IMR-90 (cell line): ENCODE measurements around the gene TCF12. TPM values are rescaled to one million over a fixed set of nuclear protein-coding genes. Genes with fewer than 3 reads are reported as not detected.

Experiments
- ATAC-seq: fragments of 200-7000 bp; cut with Tn5 transposase; 2 replicates; pipeline ENCODE4 v1.9.1; 2020; ENCODE audit warnings: low read depth, mild to moderate bottlenecking, moderate library complexity
- BruUV-seq: library from RNA; stranded (reverse); fragments of 400-500 nt; replicated peaks from 2 replicates; lab custom pipeline; 2021; lab: Mats Ljungman, UMichigan
- CTCF ChIA-PET: fragments of 300-600 bp; formaldehyde crosslinking; extraction: SDS; loops from one replicate; lab custom pipeline; 2021; ENCODE audit warnings: antibody characterized with exemption; lab: Yijun Ruan, JAX
- POLR2A ChIA-PET: fragments of 300-600 bp; sonication (Branson Sonifier 250); formaldehyde crosslinking; loops from one replicate; lab custom pipeline; 2022; ENCODE audit warnings: antibody characterized with exemption; ENCODE audit not compliant: unreplicated experiment; lab: Charles Lee
- DNase-seq: peaks from one replicate; pipeline ENCODE4 v3.0.0; 2013
- H2AFZ ChIP-seq: replicated peaks from 2 replicates; pipeline ENCODE3; 2013; ENCODE audit warnings: low read length, mild to moderate bottlenecking; ENCODE audit not compliant: poor library complexity
- H2AK5ac ChIP-seq: 2 replicates; pipeline ENCODE4 v1.6.1; 2013; ENCODE audit warnings: low read depth, low read length, inconsistent platforms
- H2AK9ac ChIP-seq: replicated peaks from 2 replicates; pipeline ENCODE3; 2013; ENCODE audit warnings: mild to moderate bottlenecking, low read depth, low read length, moderate library complexity; ENCODE audit not compliant: poor library complexity
- H2BK120ac ChIP-seq: 2 replicates; pipeline ENCODE4 v1.6.1; 2013; ENCODE audit warnings: low read depth, low read length, inconsistent platforms
- H2BK15ac ChIP-seq: 3 replicates; pipeline ENCODE4 v1.6.1; 2013; ENCODE audit warnings: low read depth, low read length, inconsistent platforms
- H2BK20ac ChIP-seq: 2 replicates; pipeline ENCODE4 v1.6.1; 2013; ENCODE audit warnings: low read depth, mild to moderate bottlenecking, inconsistent platforms, low read length, moderate library complexity
- H2BK5ac ChIP-seq: 2 replicates; pipeline ENCODE4 v1.6.1; 2013; ENCODE audit warnings: mild to moderate bottlenecking, low read depth, low read length, inconsistent platforms; ENCODE audit not compliant: poor library complexity, severe bottlenecking
- H3K14ac ChIP-seq: replicated peaks from 2 replicates; pipeline ENCODE4 v1.6.1; 2013; ENCODE audit warnings: low read depth, low read length, inconsistent platforms
- H3K18ac ChIP-seq: 2 replicates; pipeline ENCODE4 v1.6.1; 2013; ENCODE audit warnings: low read depth, low read length, control low read depth
- H3K23ac ChIP-seq: 2 replicates; pipeline ENCODE4 v1.6.1; 2013; ENCODE audit warnings: low read depth, low read length, inconsistent platforms
- H3K27ac ChIP-seq: 2 replicates; pipeline ENCODE4 v1.5.1; 2013; ENCODE audit warnings: mild to moderate bottlenecking, control low read depth, low read length; ENCODE audit not compliant: insufficient read depth
- H3K27me3 ChIP-seq: 2 replicates; pipeline ENCODE4 v1.6.1; 2013; ENCODE audit warnings: low read length; ENCODE audit not compliant: control insufficient read depth, insufficient read depth
- H3K36me3 ChIP-seq: 2 replicates; pipeline ENCODE4 v1.6.1; 2013; ENCODE audit warnings: low read length, mixed read lengths; ENCODE audit not compliant: control insufficient read depth, insufficient read depth
- H3K4ac ChIP-seq: 2 replicates; pipeline ENCODE4 v1.6.1; 2013; ENCODE audit warnings: low read depth, low read length, inconsistent platforms
- H3K4me1 ChIP-seq: 2 replicates; pipeline ENCODE4 v1.6.1; 2013; ENCODE audit warnings: low read length, mixed read lengths; ENCODE audit not compliant: control insufficient read depth, insufficient read depth
- H3K4me2 ChIP-seq: 2 replicates; pipeline ENCODE4 v1.6.1; 2013; ENCODE audit warnings: low read depth, mild to moderate bottlenecking, control low read depth, low read length, moderate library complexity
- H3K4me3 ChIP-seq: 2 replicates; pipeline ENCODE4 v1.5.1; 2013; ENCODE audit warnings: low read depth, mild to moderate bottlenecking, control low read depth, low read length, moderate library complexity; ENCODE audit not compliant: insufficient read depth
- H3K56ac ChIP-seq: 2 replicates; pipeline ENCODE4 v1.6.1; 2013; ENCODE audit warnings: low read length, inconsistent platforms; ENCODE audit not compliant: insufficient read depth; ENCODE audit errors: extremely low read depth
- H3K79me1 ChIP-seq, 2 experiments: 2 replicates each; pipeline ENCODE4 v1.6.1; 2013; ENCODE audit warnings: low read length in 2 of 2, inconsistent platforms in 1 of 2, low read depth in 1 of 2
- H3K9ac ChIP-seq: 2 replicates; pipeline ENCODE4 v1.6.1; 2013; ENCODE audit warnings: low read depth, low read length, control low read depth
- H3K9me1 ChIP-seq: 2 replicates; pipeline ENCODE4 v1.6.1; 2013; ENCODE audit warnings: low read length, inconsistent platforms; ENCODE audit not compliant: insufficient read depth
- H3K9me3 ChIP-seq: 2 replicates; pipeline ENCODE4 v1.6.1; 2013; ENCODE audit warnings: low read length; ENCODE audit not compliant: control insufficient read depth, insufficient read depth
- H4K20me1 ChIP-seq: 2 replicates; pipeline ENCODE4 v1.6.1; 2013; ENCODE audit warnings: low read length, inconsistent platforms; ENCODE audit not compliant: insufficient read depth
- H4K5ac ChIP-seq: 2 replicates; pipeline ENCODE4 v1.6.1; 2013; ENCODE audit warnings: mild to moderate bottlenecking, low read depth, low read length, control low read depth
- H4K8ac ChIP-seq, 2 experiments: 2 replicates each; pipeline ENCODE4 v1.6.1; 2013; ENCODE audit warnings: low read depth in 2 of 2, low read length in 2 of 2, control low read depth in 1 of 2, inconsistent platforms in 1 of 2
- H4K91ac ChIP-seq: 2 replicates; pipeline ENCODE4 v1.6.1; 2013; ENCODE audit warnings: low read depth, low read length, inconsistent platforms; ENCODE audit not compliant: insufficient read depth
- CEBPB ChIP-seq: IDR thresholded peaks from 2 replicates; pipeline ENCODE4 v1.6.1; 2012; ENCODE audit warnings: low read depth, low read length, improper control_type of control experiment
- FOS ChIP-seq: fragments of 150-350 bp; IDR thresholded peaks from 2 replicates; pipeline ENCODE4 v1.6.1; 2016; ENCODE audit warnings: low read depth, low read length
- MAFK ChIP-seq: IDR thresholded peaks from 2 replicates; pipeline ENCODE4 v1.6.1; 2012; ENCODE audit warnings: low read depth, low read length, improper control_type of control experiment
- MXI1 ChIP-seq: IDR thresholded peaks from 2 replicates; pipeline ENCODE4 v1.6.1; 2012; ENCODE audit warnings: low read depth, mild to moderate bottlenecking, low read length, moderate library complexity, borderline replicate concordance
- POLR2A ChIP-seq: IDR thresholded peaks from 2 replicates; pipeline ENCODE4 v1.6.1; 2012; ENCODE audit warnings: mild to moderate bottlenecking, low read depth, low read length
- RFX5 ChIP-seq: IDR thresholded peaks from 2 replicates; pipeline ENCODE4 v1.8.0; 2012; ENCODE audit warnings: low read depth, mild to moderate bottlenecking, low read length, moderate library complexity
- WGBS, 2 experiments: methylation state at CpG; one replicate each; pipeline versions ENCODE4 v1.1.5 to v1.1.7; 2013; ENCODE audit warnings: missing lambda C conversion rate in 2 of 2; ENCODE audit not compliant: insufficient read length in 1 of 2; ENCODE audit errors: extremely low coverage in 2 of 2; 5-methylcytosine and 5-hydroxymethylcytosine counted together
- dilution Hi-C: fragments of 300-500 bp; cut with HindIII; formaldehyde crosslinking; loops from one replicate; pipeline ENCODE4 v1.14.3; 2018; ENCODE audit warnings: low sequenced_read_pairs; ENCODE audit not compliant: unreplicated experiment
- in situ Hi-C: fragments of 300-500 bp; cut with MboI; formaldehyde crosslinking; loops from 3 replicates; pipeline ENCODE4 v1.14.3; 2019; ENCODE audit warnings: low sequenced_read_pairs, inconsistent platforms, mixed read lengths
- intact Hi-C: fragments of 100-400 bp; cut with micrococcal nuclease; formaldehyde crosslinking; loops from 2 replicates; pipeline ENCODE4 v1.10.0; 2022
- polyA plus RNA-seq, 3 experiments: library from polyadenylated mRNA; depleted of rRNA; stranded (reverse); fragments of >200 nt; gene quantifications; 2 replicates each; pipeline ENCODE4 v1.2.3, GENCODE V29; 2012; ENCODE audit warnings: low replicate concordance in 1 of 3
- total RNA-seq: library from RNA; depleted of rRNA; stranded (reverse); fragments of >200 nt; gene quantifications from 2 replicates; pipeline ENCODE4 v1.2.3, GENCODE V29; 2012

Gene TCF12
- total and polyA plus RNA-seq, 2 of the 4 experiments (the other 2 are of a cell fraction) = 79.4 to 160 TPM

DNA sequence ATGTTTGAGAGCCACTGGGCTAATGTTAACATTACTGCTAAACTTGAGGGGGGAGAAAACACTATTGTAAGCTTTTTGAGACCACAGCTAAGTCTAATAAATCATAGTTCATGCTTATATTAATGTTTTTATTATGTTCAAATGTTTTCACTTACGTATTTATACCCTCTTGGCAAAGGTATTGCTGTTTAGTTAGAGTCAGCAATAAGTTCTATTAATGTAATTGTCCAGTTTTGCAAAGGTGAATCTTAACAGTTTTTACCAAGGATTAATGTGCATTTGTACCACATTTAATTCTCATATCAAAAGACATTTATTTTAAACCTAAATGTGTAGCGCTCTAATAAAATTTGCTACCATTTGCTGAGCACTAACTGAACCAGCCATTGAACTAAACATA is 251.2 kb downstream of the TCF12 start:
- peaks cover 5% of the 10 kb centered on the region; the same call in 1 of the 2 replicates for H3K36me3 ChIP-seq
- intact Hi-C loops (no loop called here), dilution Hi-C loops (no loop called here), in situ Hi-C loops (no loop called here)
- H2AK9ac ChIP-seq = no peak overlapping the region
- ATAC-seq (no peak), DNase-seq (no peak)
- H3K4me3 ChIP-seq = no peak overlapping the region
- no peak overlapping the region for H2BK120ac ChIP-seq
- H3K4me1 ChIP-seq = no peaks in the 10 kb centered on the region; the same call in 1 of the 2 replicates
- no peak overlapping the region for H3K27ac ChIP-seq
- H4K8ac ChIP-seq = no peak overlapping the region; a peak in 1 of 4 replicates
- H2BK5ac ChIP-seq = peak overlapping the region; percentile 35
- no peak overlapping the region for H4K5ac ChIP-seq
- no peak overlapping the region for H2BK20ac ChIP-seq
- no peak overlapping the region for H3K4ac ChIP-seq
- ChIA-PET CTCF (no interaction called here), POLR2A (no interaction called here)
- no peak overlapping the region for H2BK15ac ChIP-seq
- H2AK5ac ChIP-seq = no peak overlapping the region
- no peaks in the 10 kb centered on the region for H4K20me1 ChIP-seq
- H3K18ac ChIP-seq = no peak overlapping the region
- H3K14ac ChIP-seq = no peak overlapping the region
- H3K9ac ChIP-seq = no peak overlapping the region
- H3K9me1 ChIP-seq = 0 out of 2 replicates have a peak, but pooled peaks cover 3% of the 10 kb centered on the region
- H3K56ac ChIP-seq = no peak overlapping the region
- no peak overlapping the region for H3K4me2 ChIP-seq
- no peak overlapping the region for H2AFZ ChIP-seq
- no CpG with 5 or more reads among the region's 2 CpGs for WGBS, 2 experiments
- H3K9me3 ChIP-seq = no peaks in the 10 kb centered on the region
- H3K27me3 ChIP-seq = no peaks in the 10 kb centered on the region
- no peak for TF ChIP-seq MXI1
- no peak for TF ChIP-seq RFX5
- peak; percentile 33; the same call in 1 of the 2 replicates for TF ChIP-seq MAFK
- no peak for TF ChIP-seq POLR2A
- TF ChIP-seq CEBPB = no peak
- TF ChIP-seq FOS = no peak
- BruUV-seq = no TSS peak
- no peak overlapping the region for H4K91ac ChIP-seq
- no peak overlapping the region for H3K23ac ChIP-seq
- H3K79me1 ChIP-seq = peaks cover 7 to 32% of the 10 kb centered on the region in 2 experiments
